Activated gamma-delta T cell (primary cell): ENCODE measurements around the gene PLPPR5.
"Not testable (repeated sequence)": the region's sequence is repeated elsewhere in the genome, so short reads cannot be mapped to it uniquely, and the experiment has no call there.

ENCODE experiments used
- DNase-seq: peaks from one replicate; lab custom pipeline; 2025; lab: John Stamatoyannopoulos, UW

The PLPPR5 gene

GRCh38 chr1:98919211-98919610, 85.5 kb downstream of the PLPPR5 start:
- no peak for DNase-seq

GRCh38 chr1:98914547-98914946, 90.1 kb downstream of the PLPPR5 start:
- no peak for DNase-seq

GRCh38 chr1:98910827-98911226, 93.8 kb downstream of the PLPPR5 start:
- no peak for DNase-seq

- no peak for DNase-seq
Measured at GRCh38 chr1:98908980-98909379, 95.7 kb downstream of the PLPPR5 start.

- no peak for DNase-seq
Measured at GRCh38 chr1:98906809-98907208, 97.9 kb downstream of the PLPPR5 start.

- no peak for DNase-seq
Measured at GRCh38 chr1:98906361-98906760, 98.3 kb downstream of the PLPPR5 start.

GRCh38 chr1:98904684-98905083, 100.0 kb downstream of the PLPPR5 start:
- no peak for DNase-seq

- DNase-seq: no peak
Measured at GRCh38 chr1:98903726-98904125, 100.9 kb downstream of the PLPPR5 start.

- no peak for DNase-seq
Measured at GRCh38 chr1:98903261-98903660, 101.4 kb downstream of the PLPPR5 start.

- DNase-seq: no peak
Measured at GRCh38 chr1:98898940-98899339, 105.7 kb downstream of the PLPPR5 start.

- no peak for DNase-seq
Measured at GRCh38 chr1:98897479-98897878, 107.2 kb downstream of the PLPPR5 start.

GRCh38 chr1:98896711-98897445, 107.8 kb downstream of the PLPPR5 start:
- no peak for DNase-seq

- no peak for DNase-seq
Measured at GRCh38 chr1:98893371-98893770, 111.3 kb downstream of the PLPPR5 start.

GRCh38 chr1:98888869-98889268, 115.8 kb downstream of the PLPPR5 start:
- DNase-seq: no peak

GRCh38 chr1:98887507-98887906, 117.2 kb downstream of the PLPPR5 start:
- no peak for DNase-seq

GRCh38 chr1:98884864-98885263, 119.8 kb downstream of the PLPPR5 start:
- no peak for DNase-seq

GRCh38 chr1:98881901-98882300, 122.8 kb downstream of the PLPPR5 start:
- no peak for DNase-seq

GRCh38 chr1:98881234-98881633, 123.4 kb downstream of the PLPPR5 start:
- DNase-seq: not testable (repeated sequence)

- no peak for DNase-seq
Measured at GRCh38 chr1:98874828-98875227, 129.8 kb downstream of the PLPPR5 start.

GRCh38 chr1:98870959-98871903, 133.4 kb downstream of the PLPPR5 start:
- DNase-seq: no peak

GRCh38 chr1:98865796-98866195, 138.9 kb downstream of the PLPPR5 start:
- no peak for DNase-seq

- no peak for DNase-seq
Measured at GRCh38 chr1:98860329-98860728, 144.3 kb downstream of the PLPPR5 start.

- no peak for DNase-seq
Measured at GRCh38 chr1:98854137-98854536, 150.5 kb downstream of the PLPPR5 start.
